HEK293 (cell line): ENCODE results near the gene LYRM1.

ENCODE experiments used
- GLI4 ChIP-seq: fragments of 450-650 bp; formaldehyde crosslinking; IDR thresholded peaks from 2 replicates; pipeline ENCODE4 v1.5.1; 2016; ENCODE audit warnings: missing biosample characterization, missing genetic modification characterization
- HOXA7 ChIP-seq: sonication (generic); formaldehyde crosslinking; IDR thresholded peaks from 2 replicates; pipeline ENCODE4 v1.8.1; 2022; ENCODE audit warnings: missing genetic modification reagents, borderline replicate concordance
- HOXD13 ChIP-seq: sonication (generic); formaldehyde crosslinking; IDR thresholded peaks from 2 replicates; pipeline ENCODE4 v1.8.0; 2022; ENCODE audit warnings: missing genetic modification reagents, borderline replicate concordance
- KLF16 ChIP-seq: fragments of 450-650 bp; formaldehyde crosslinking; IDR thresholded peaks from 2 replicates; pipeline ENCODE4 v1.5.1; 2017; ENCODE audit warnings: missing biosample characterization, missing genetic modification characterization
- KLF7 ChIP-seq: fragments of 450-650 bp; formaldehyde crosslinking; IDR thresholded peaks from 2 replicates; pipeline ENCODE4 v1.5.1; 2016; ENCODE audit warnings: missing biosample characterization, missing genetic modification characterization, borderline replicate concordance
- PRDM1 ChIP-seq: fragments of 450-650 bp; formaldehyde crosslinking; IDR thresholded peaks from 2 replicates; pipeline ENCODE4; 2016; ENCODE audit warnings: missing biosample characterization, missing genetic modification characterization
- PRDM4 ChIP-seq: fragments of 450-650 bp; formaldehyde crosslinking; IDR thresholded peaks from 2 replicates; pipeline ENCODE4 v1.5.1; 2017; ENCODE audit warnings: missing biosample characterization, missing genetic modification characterization
- SALL2 ChIP-seq: fragments of 450-650 bp; formaldehyde crosslinking; IDR thresholded peaks from 2 replicates; pipeline ENCODE4 v1.5.0; 2017; ENCODE audit warnings: missing biosample characterization, mild to moderate bottlenecking, missing genetic modification characterization, borderline replicate concordance
- WT1 ChIP-seq: fragments of 450-650 bp; formaldehyde crosslinking; IDR thresholded peaks from 2 replicates; pipeline ENCODE4 v1.5.1; 2016; ENCODE audit warnings: missing biosample characterization, missing genetic modification characterization
- ZBTB1 ChIP-seq: fragments of 450-650 bp; formaldehyde crosslinking; IDR thresholded peaks from 2 replicates; pipeline ENCODE4 v1.5.1; 2016; ENCODE audit warnings: missing biosample characterization, missing genetic modification characterization
- ZBTB44 ChIP-seq: fragments of 450-650 bp; IDR thresholded peaks from 2 replicates; pipeline ENCODE4 v1.5.1; 2018; ENCODE audit warnings: missing biosample characterization, mild to moderate bottlenecking, missing genetic modification characterization
- ZBTB48 ChIP-seq: fragments of 450-650 bp; formaldehyde crosslinking; IDR thresholded peaks from 2 replicates; pipeline ENCODE4 v1.5.1; 2016; ENCODE audit warnings: missing biosample characterization, missing genetic modification characterization
- ZBTB6 ChIP-seq: fragments of 450-650 bp; formaldehyde crosslinking; IDR thresholded peaks from 2 replicates; pipeline ENCODE4 v1.5.1; 2017; ENCODE audit warnings: missing biosample characterization, missing genetic modification characterization
- ZFP69B ChIP-seq: fragments of 450-650 bp; formaldehyde crosslinking; IDR thresholded peaks from 2 replicates; pipeline ENCODE4 v1.5.1; 2016; ENCODE audit warnings: missing biosample characterization, missing genetic modification characterization
- ZNF146 ChIP-seq: fragments of 450-650 bp; formaldehyde crosslinking; IDR thresholded peaks from 2 replicates; pipeline ENCODE4 v1.5.1; 2016; ENCODE audit warnings: missing biosample characterization, missing genetic modification characterization
- ZNF155 ChIP-seq: fragments of 450-650 bp; formaldehyde crosslinking; IDR thresholded peaks from 2 replicates; pipeline ENCODE4 v1.5.1; 2016; ENCODE audit warnings: missing biosample characterization, missing genetic modification characterization
- ZNF174 ChIP-seq: fragments of 450-650 bp; formaldehyde crosslinking; IDR thresholded peaks from 2 replicates; pipeline ENCODE4 v1.5.0; 2017; ENCODE audit warnings: missing biosample characterization, mild to moderate bottlenecking, missing genetic modification characterization
- ZNF18 ChIP-seq: fragments of 450-650 bp; formaldehyde crosslinking; IDR thresholded peaks from 2 replicates; pipeline ENCODE4 v1.5.1; 2016; ENCODE audit warnings: missing biosample characterization, missing genetic modification characterization
- ZNF19 ChIP-seq: fragments of 450-650 bp; formaldehyde crosslinking; IDR thresholded peaks from 2 replicates; pipeline ENCODE4; 2016; ENCODE audit warnings: missing biosample characterization, missing genetic modification characterization, low read depth
- ZNF211 ChIP-seq: fragments of 450-650 bp; formaldehyde crosslinking; IDR thresholded peaks from 2 replicates; pipeline ENCODE4 v1.5.1; 2016; ENCODE audit warnings: low read depth, missing biosample characterization, missing genetic modification characterization
- ZNF24 ChIP-seq: fragments of 450-650 bp; formaldehyde crosslinking; IDR thresholded peaks from 2 replicates; pipeline ENCODE4 v1.5.1; 2016; ENCODE audit warnings: missing biosample characterization, missing genetic modification characterization
- ZNF266 ChIP-seq: fragments of 450-650 bp; formaldehyde crosslinking; IDR thresholded peaks from 2 replicates; pipeline ENCODE4 v1.5.1; 2016; ENCODE audit warnings: missing biosample characterization, missing genetic modification characterization, low read depth
- ZNF274 ChIP-seq, 2 experiments: fragments of 200-500 bp in 1 of 2; fragments of 450-650 bp in 1 of 2; sonication (Bioruptor generic) in 1 of 2; formaldehyde crosslinking in 1 of 2; IDR thresholded peaks; 2 replicates each; pipeline versions ENCODE4 v1.5.1 to v1.6.1; 2014 to 2016; ENCODE audit warnings: borderline replicate concordance in 1 of 2, inconsistent platforms in 1 of 2, low read length in 1 of 2, missing biosample characterization in 1 of 2, missing genetic modification characterization in 1 of 2
- ZNF341 ChIP-seq: fragments of 450-650 bp; formaldehyde crosslinking; IDR thresholded peaks from 2 replicates; pipeline ENCODE4; 2016; ENCODE audit warnings: low read depth, missing biosample characterization, missing genetic modification characterization
- ZNF366 ChIP-seq: fragments of 450-650 bp; formaldehyde crosslinking; conservative IDR thresholded peaks from 2 replicates; pipeline ENCODE4 v1.5.1; 2016; ENCODE audit warnings: missing biosample characterization, missing genetic modification characterization
- ZNF398 ChIP-seq: fragments of 450-650 bp; formaldehyde crosslinking; IDR thresholded peaks from 2 replicates; pipeline ENCODE4 v1.5.1; 2017; ENCODE audit warnings: missing biosample characterization, missing genetic modification characterization
- ZNF514 ChIP-seq: fragments of 450-650 bp; formaldehyde crosslinking; IDR thresholded peaks from 2 replicates; pipeline ENCODE4 v1.5.1; 2016; ENCODE audit warnings: missing biosample characterization, missing genetic modification characterization
- ZNF530 ChIP-seq: fragments of 450-650 bp; formaldehyde crosslinking; IDR thresholded peaks from 2 replicates; pipeline ENCODE4 v1.5.1; 2016; ENCODE audit warnings: low read depth, missing biosample characterization, missing genetic modification characterization
- ZNF549 ChIP-seq: fragments of 450-650 bp; IDR thresholded peaks from 2 replicates; pipeline ENCODE4 v1.5.1; 2018; ENCODE audit warnings: missing biosample characterization, missing genetic modification characterization, mild to moderate bottlenecking, inconsistent platforms, moderate library complexity
- ZNF596 ChIP-seq: fragments of 450-650 bp; IDR thresholded peaks from 2 replicates; pipeline ENCODE4 v1.5.0; 2018; ENCODE audit warnings: missing biosample characterization, mild to moderate bottlenecking, missing genetic modification characterization, moderate library complexity
- ZNF610 ChIP-seq: fragments of 450-650 bp; formaldehyde crosslinking; IDR thresholded peaks from 2 replicates; pipeline ENCODE4 v1.5.1; 2016; ENCODE audit warnings: missing biosample characterization, missing genetic modification characterization, borderline replicate concordance
- ZNF843 ChIP-seq: fragments of 450-650 bp; formaldehyde crosslinking; IDR thresholded peaks from 2 replicates; pipeline ENCODE4 v1.5.1; 2016; ENCODE audit warnings: missing biosample characterization, missing genetic modification characterization

LYRM1 gene

GRCh38 chr16:20900299-20901067 lies at the start of gene LYRM1, which contains the start of gene DCUN1D3 (continued):
- TF ChIP-seq ZNF549 (tag by site-specific recombination) (no peak), ZNF18 (0 out of 2 replicates have a peak, but pooled peaks have one; percentile 14), ZNF596 (tag by site-specific recombination) (no peak), KLF16 (tag by site-specific recombination) (0 out of 2 replicates have a peak, but pooled peaks have one; percentile 19), PRDM4 (no peak; the same call in 1 of the 2 replicates), ZNF843 (tag by site-specific recombination) (no peak; the same call in 1 of the 2 replicates), ZNF146 (tag by site-specific recombination) (no peak), ZNF211 (tag by site-specific recombination) (no peak), HOXA7 (CRISPR knock-in tag) (no peak), ZNF514 (tag by site-specific recombination) (no peak), ZBTB6 (tag by site-specific recombination) (no peak), ZNF266 (tag by site-specific recombination) (no peak), SALL2 (tag by site-specific recombination) (no peak), ZNF19 (tag by site-specific recombination) (no peak), PRDM1 (tag by site-specific recombination) (no peak), WT1 (tag by site-specific recombination) (no peak), ZNF398 (peak; percentile 76), ZNF366 (tag by site-specific recombination) (peak; percentile 93), ZBTB48 (peak; percentile 69), ZBTB1 (tag by site-specific recombination) (no peak), ZFP69B (peak; percentile 82), ZNF341 (peak; percentile 58), HOXD13 (CRISPR knock-in tag) (0 out of 2 replicates have a peak, but pooled peaks have one; percentile 44), ZNF274 (IDR thresholded peaks at IDR 0.05; ENCODE audit: low read length) (no peak), ZNF274 (tag by site-specific recombination; IDR thresholded peaks at IDR 0.05; ENCODE audit: borderline replicate concordance) (no peak), ZNF610 (tag by site-specific recombination) (no peak), ZBTB44 (no peak), ZNF174 (tag by site-specific recombination) (no peak), ZNF530 (tag by site-specific recombination) (no peak), ZNF155 (tag by site-specific recombination) (no peak), ZNF24 (tag by site-specific recombination) (peak; percentile 50), KLF7 (tag by site-specific recombination) (no peak), GLI4 (peak; percentile 83)
